H9 (cell line): ENCODE results near the gene TMED10. TPM values are rescaled to one million over a fixed set of nuclear protein-coding genes. Genes with fewer than 3 reads are reported as not detected.

Experiments used
- DNase-seq: peaks from one replicate; pipeline ENCODE4 v3.0.0-alpha.2; 2017
- H2AFZ ChIP-seq: one replicate; pipeline ENCODE4 v1.6.1; 2013; ENCODE audit warnings: mild to moderate bottlenecking, low read length, control low read depth, moderate library complexity
- H2AK5ac ChIP-seq: 2 replicates; pipeline ENCODE4 v1.6.1; 2013; ENCODE audit warnings: low read length, control low read depth, mixed read lengths; ENCODE audit not compliant: insufficient read length
- H2BK120ac ChIP-seq: one replicate; pipeline ENCODE4 v1.6.1; 2013; ENCODE audit warnings: low read depth, mild to moderate bottlenecking, low read length, control low read depth, inconsistent platforms; ENCODE audit not compliant: poor library complexity, severe bottlenecking
- H2BK12ac ChIP-seq: 2 replicates; pipeline ENCODE4 v1.6.1; 2013; ENCODE audit warnings: low read length, control low read depth, mixed read lengths, low read depth; ENCODE audit not compliant: insufficient read length
- H2BK15ac ChIP-seq: 2 replicates; pipeline ENCODE4 v1.6.1; 2013; ENCODE audit warnings: low read depth, low read length, control low read depth
- H2BK20ac ChIP-seq: one replicate; pipeline ENCODE4 v1.6.1; 2013; ENCODE audit warnings: low read depth, mild to moderate bottlenecking, low read length, control low read depth, inconsistent platforms; ENCODE audit not compliant: poor library complexity, severe bottlenecking
- H2BK5ac ChIP-seq: 2 replicates; pipeline ENCODE4 v1.6.1; 2013; ENCODE audit warnings: low read length, control low read depth, mixed read lengths; ENCODE audit not compliant: insufficient read length
- H3K14ac ChIP-seq: 2 replicates; pipeline ENCODE4 v1.6.1; 2013; ENCODE audit warnings: low read length, control low read depth; ENCODE audit not compliant: insufficient read depth
- H3K18ac ChIP-seq: 2 replicates; pipeline ENCODE4 v1.6.1; 2013; ENCODE audit warnings: low read depth, mild to moderate bottlenecking, mixed read lengths, low read length, control low read depth; ENCODE audit not compliant: insufficient read length
- H3K23ac ChIP-seq: 2 replicates; pipeline ENCODE4 v1.6.1; 2013; ENCODE audit warnings: low read length, control low read depth, mixed read lengths, low read depth; ENCODE audit not compliant: insufficient read length
- H3K23me2 ChIP-seq: 2 replicates; pipeline ENCODE4 v1.6.1; 2013; ENCODE audit warnings: low read depth, mild to moderate bottlenecking, mixed read lengths, low read length, control low read depth; ENCODE audit not compliant: insufficient read length, poor library complexity, severe bottlenecking
- H3K27ac ChIP-seq: 2 replicates; pipeline ENCODE4 v1.5.1; 2013; ENCODE audit warnings: low read length, control low read depth, mixed read lengths, low read depth; ENCODE audit not compliant: insufficient read length
- H3K27me3 ChIP-seq: 2 replicates; pipeline ENCODE4 v1.6.1; 2013; ENCODE audit warnings: low read length, control low read depth, inconsistent platforms; ENCODE audit not compliant: insufficient read depth
- H3K4ac ChIP-seq: 2 replicates; pipeline ENCODE4 v1.6.1; 2013; ENCODE audit warnings: low read depth, mild to moderate bottlenecking, control low read depth, inconsistent platforms, low read length, moderate library complexity
- H3K4me1 ChIP-seq: 2 replicates; pipeline ENCODE4 v1.6.1; 2013; ENCODE audit warnings: low read length, control low read depth, inconsistent platforms; ENCODE audit not compliant: insufficient read depth
- H3K4me2 ChIP-seq: 2 replicates; pipeline ENCODE4 v1.6.1; 2013; ENCODE audit warnings: low read length, control low read depth, mixed read lengths; ENCODE audit not compliant: insufficient read length, insufficient read depth
- H3K56ac ChIP-seq: 2 replicates; pipeline ENCODE4 v1.6.1; 2013; ENCODE audit warnings: low read depth, mild to moderate bottlenecking, mixed read lengths, low read length, control low read depth; ENCODE audit not compliant: insufficient read length
- H3K79me1 ChIP-seq: 2 replicates; pipeline ENCODE4 v1.6.1; 2013; ENCODE audit warnings: low read depth, mild to moderate bottlenecking, moderate library complexity, low read length, control low read depth, inconsistent platforms; ENCODE audit not compliant: insufficient read depth, poor library complexity, severe bottlenecking
- H3K79me2 ChIP-seq: 2 replicates; pipeline ENCODE4 v1.6.1; 2013; ENCODE audit warnings: low read length, control low read depth, inconsistent platforms; ENCODE audit not compliant: insufficient read depth
- H3K9ac ChIP-seq: 2 replicates; pipeline ENCODE4 v1.6.1; 2013; ENCODE audit warnings: low read length, control low read depth, mixed read lengths; ENCODE audit not compliant: insufficient read length; ENCODE audit errors: extremely low read depth
- H3K9me3 ChIP-seq: one replicate; pipeline ENCODE4 v1.6.1; 2013; ENCODE audit warnings: low read depth, low read length, inconsistent platforms; ENCODE audit not compliant: control insufficient read depth
- H3T11ph ChIP-seq: one replicate; pipeline ENCODE4 v1.6.1; 2013; ENCODE audit warnings: mild to moderate bottlenecking, low read length, control low read depth, inconsistent platforms
- H4K20me1 ChIP-seq: one replicate; pipeline ENCODE4 v1.6.1; 2013; ENCODE audit not compliant: control insufficient read depth, insufficient read length, insufficient read depth
- H4K5ac ChIP-seq: 2 replicates; pipeline ENCODE4 v1.6.1; 2013; ENCODE audit warnings: low read depth, mild to moderate bottlenecking, mixed read lengths, low read length, control low read depth; ENCODE audit not compliant: insufficient read length
- H4K8ac ChIP-seq: replicated peaks from 2 replicates; pipeline ENCODE4 v1.6.1; 2013; ENCODE audit warnings: low read length, control low read depth, mixed read lengths, low read depth; ENCODE audit not compliant: insufficient read length
- H4K91ac ChIP-seq: 2 replicates; pipeline ENCODE4 v1.6.1; 2013; ENCODE audit warnings: low read depth, mild to moderate bottlenecking, moderate library complexity, mixed read lengths, low read length, control low read depth; ENCODE audit not compliant: insufficient read length
- H3K27ac Mint-ChIP-seq, 3 experiments: 2 replicates in 2 of 3; 3 replicates in 1 of 3; pipeline ENCODE4 v1.8.0; 2020 to 2021; ENCODE audit warnings: mixed read lengths in 3 of 3, mild to moderate bottlenecking in 1 of 3, moderate library complexity in 1 of 3
- H3K27me3 Mint-ChIP-seq: 2 replicates; pipeline ENCODE4 v1.8.0; 2021; ENCODE audit warnings: low read depth, mild to moderate bottlenecking, moderate library complexity, mixed read lengths
- H3K36me3 Mint-ChIP-seq, 3 experiments: 2 replicates in 2 of 3; 3 replicates in 1 of 3; pipeline ENCODE4 v1.8.0; 2020 to 2021; ENCODE audit warnings: low read depth in 3 of 3, mixed read lengths in 3 of 3; ENCODE audit not compliant: insufficient read depth in 1 of 3
- H3K4me1 Mint-ChIP-seq, 2 experiments: 2 replicates each; pipeline ENCODE4 v1.8.0; 2020; ENCODE audit warnings: mixed read lengths in 2 of 2
- H3K4me3 Mint-ChIP-seq, 2 experiments: 2 replicates in 1 of 2; 3 replicates in 1 of 2; pipeline ENCODE4 v1.8.0; 2020 to 2021; ENCODE audit warnings: mild to moderate bottlenecking in 2 of 2, mixed read lengths in 2 of 2, moderate library complexity in 1 of 2
- H3K9me3 Mint-ChIP-seq, 2 experiments: 2 replicates in 1 of 2; 3 replicates in 1 of 2; pipeline ENCODE4 v1.8.0; 2020; ENCODE audit warnings: mild to moderate bottlenecking in 2 of 2, mixed read lengths in 2 of 2, moderate library complexity in 1 of 2
- CTCF ChIP-seq: fragments of 200-600 bp; sonication (generic); conservative IDR thresholded peaks from 3 replicates; pipeline ENCODE4 v1.8.0; 2021; ENCODE audit warnings: antibody characterized with exemption, mild to moderate bottlenecking
- WGBS: extraction: QIAGEN DNeasy Blood & Tissue Kit; methylation state at CpG from one replicate; pipeline ENCODE4 v1.1.7; 2013; ENCODE audit warnings: missing lambda C conversion rate, low lambda C conversion rate, mixed read lengths; ENCODE audit not compliant: insufficient read length; ENCODE audit errors: extremely low coverage; 5-methylcytosine and 5-hydroxymethylcytosine counted together
- total RNA-seq: library from RNA; stranded (reverse); gene quantifications from 2 replicates; pipeline ENCODE4 v1.2.1, GENCODE V29; 2021

The TMED10 gene
- total RNA-seq, 1 experiment from 2014 or later: 176 TPM

- no peaks in the 10 kb centered on the region for H3K23me2 ChIP-seq
- H3K36me3 Mint-ChIP-seq: no peaks in the 10 kb centered on the region; a peak in 1 of 7 replicates
- no CpG with 5 or more reads among the region's 3 CpGs for WGBS
- H3K4me3 Mint-ChIP-seq: no peak overlapping the region
- H3K18ac ChIP-seq: no peak overlapping the region
- H2BK120ac ChIP-seq: no peak overlapping the region
- no peaks in the 10 kb centered on the region for H3K27me3 Mint-ChIP-seq
- no peak overlapping the region for H3K14ac ChIP-seq
- H4K20me1 ChIP-seq: no peaks in the 10 kb centered on the region
- H3K27ac Mint-ChIP-seq: no peak overlapping the region
- no peak overlapping the region for H4K5ac ChIP-seq
- no peak overlapping the region for H3K4me2 ChIP-seq
- no peak overlapping the region for H3K27ac ChIP-seq
- no peak overlapping the region for H3K4ac ChIP-seq
- no peaks in the 10 kb centered on the region; the same call in 1 of the 2 replicates for H3K4me1 ChIP-seq
- H2BK12ac ChIP-seq: no peak overlapping the region
- H4K8ac ChIP-seq: no peak overlapping the region
- no peak overlapping the region for H3K23ac ChIP-seq
- no peak overlapping the region for H2BK5ac ChIP-seq
- H3K27me3 ChIP-seq: no peaks in the 10 kb centered on the region
- no peak overlapping the region for H2AK5ac ChIP-seq
- no peaks in the 10 kb centered on the region for H3K9me3 ChIP-seq
- H3K79me1 ChIP-seq: no peaks in the 10 kb centered on the region
- H3T11ph ChIP-seq: no peak overlapping the region
- no peak overlapping the region for H2AFZ ChIP-seq
- H2BK20ac ChIP-seq: no peak overlapping the region
- no peak overlapping the region for H3K9ac ChIP-seq
- H3K56ac ChIP-seq: no peak overlapping the region
- no peak overlapping the region for H4K91ac ChIP-seq
- peaks cover 3 to 4% of the 10 kb centered on the region in 2 experiments; a peak in 2 of 4 replicates for H3K4me1 Mint-ChIP-seq
- no peaks in the 10 kb centered on the region for H3K79me2 ChIP-seq
- no peaks in the 10 kb centered on the region for H3K9me3 Mint-ChIP-seq
- H2BK15ac ChIP-seq: no peak overlapping the region
- DNase-seq: no peak
- TF ChIP-seq CTCF: no peak
Observed at GRCh38 chr14:75206190-75206589, 29.8 kb upstream of the TMED10 start.
